Activated B cell treated with CpG ODN at 0.5 μM for 24 hours (primary cell): ENCODE measurements around the gene MGLL. TPM values are rescaled to one million over a fixed set of nuclear protein-coding genes. Genes with fewer than 3 reads are reported as not detected.

Source experiments
- ATAC-seq: fragments of 200-7000 bp; cut with Tn5 transposase; one replicate; pipeline ENCODE4 v1.10.0; 2021; ENCODE audit warnings: low read depth, mild to moderate bottlenecking, moderate library complexity
- CTCF ChIA-PET: fragments of 350-600 bp; sonication (Branson Sonifier 250); formaldehyde crosslinking; loops from one replicate; lab custom pipeline; 2021; ENCODE audit warnings: antibody characterized with exemption; lab: Charles Lee
- POLR2A ChIA-PET: fragments of 350-600 bp; sonication (Branson Sonifier 250); formaldehyde crosslinking; loops from one replicate; lab custom pipeline; 2021; ENCODE audit warnings: antibody characterized with exemption; lab: Charles Lee
- DNase-seq: peaks from one replicate; pipeline ENCODE4 v3.0.0; 2022
- H3K27ac Mint-ChIP-seq: one replicate; pipeline ENCODE4 v1.8.0; 2020; ENCODE audit warnings: mixed read lengths
- H3K27me3 Mint-ChIP-seq: one replicate; pipeline ENCODE4 v1.8.0; 2021; ENCODE audit warnings: mixed read lengths
- H3K36me3 Mint-ChIP-seq: one replicate; pipeline ENCODE4 v1.8.0; 2021; ENCODE audit warnings: low read depth, mixed read lengths
- H3K4me1 Mint-ChIP-seq: one replicate; pipeline ENCODE4 v1.8.0; 2021; ENCODE audit warnings: mixed read lengths
- H3K4me3 Mint-ChIP-seq: one replicate; pipeline ENCODE4 v1.8.0; 2020; ENCODE audit warnings: mild to moderate bottlenecking, mixed read lengths
- H3K9me3 Mint-ChIP-seq: one replicate; pipeline ENCODE4 v1.8.0; 2020; ENCODE audit warnings: mixed read lengths
- CTCF ChIP-seq: fragments of 200-600 bp; IDR thresholded peaks from one replicate; pipeline ENCODE4 v1.8.0; 2022; ENCODE audit warnings: antibody characterized with exemption, mild to moderate bottlenecking
- intact Hi-C: fragments of 100-400 bp; cut with micrococcal nuclease; formaldehyde crosslinking; loops from one replicate; pipeline ENCODE4 v1.15.1; 2024
- total RNA-seq: library from RNA; stranded (reverse); gene quantifications from 2 replicates; pipeline ENCODE4 v1.2.3, GENCODE V29; 2022

MGLL gene
- total RNA-seq, 1 donor from 2014 or later, result 19.1 TPM

- Mint-ChIP-seq H3K4me1 (peaks cover 9% of the 10 kb centered on the region), H3K36me3 (no peaks in the 10 kb centered on the region), H3K4me3 (no peak overlapping the region), H3K27ac (no peak overlapping the region), H3K9me3 (peaks cover 10% of the 10 kb centered on the region), H3K27me3 (no peaks in the 10 kb centered on the region)
- TF ChIP-seq CTCF, result no peak
- ATAC-seq (no peak), DNase-seq (no peak)
- ChIA-PET CTCF (interaction anchor here (0.6 kb wide), 1 partner anchor 8 kb away, joined by 3 read pairs; no protein-coding TSS in a partner anchor), POLR2A (no interaction called here)
- intact Hi-C loops, result no loop called here
These were observed 23.6 kb downstream of the MGLL start for GRCh38 chr3:127798716-127799115.

GRCh38 chr3:127796831-127797150 lies 25.5 kb downstream of the MGLL start:
- intact Hi-C loops, result no loop called here
- POLR2A ChIA-PET, result no interaction called here
- CTCF ChIA-PET, result no interaction called here
- Mint-ChIP-seq H3K4me3 (no peak overlapping the region), H3K9me3 (peaks cover 10% of the 10 kb centered on the region), H3K27ac (no peak overlapping the region), H3K27me3 (no peaks in the 10 kb centered on the region), H3K4me1 (peaks cover 9% of the 10 kb centered on the region), H3K36me3 (no peaks in the 10 kb centered on the region)
- TF ChIP-seq CTCF, result no peak
- DNase-seq (no peak), ATAC-seq (no peak)

- TF ChIP-seq CTCF, result no peak
- intact Hi-C loops, result no loop called here
- Mint-ChIP-seq H3K4me1 (peaks cover 13% of the 10 kb centered on the region), H3K9me3 (peaks cover 10% of the 10 kb centered on the region), H3K4me3 (no peak overlapping the region), H3K27me3 (no peaks in the 10 kb centered on the region), H3K27ac (no peak overlapping the region), H3K36me3 (no peaks in the 10 kb centered on the region)
- no peak for ATAC-seq
- no peak for DNase-seq
- POLR2A ChIA-PET, result no interaction called here
- CTCF ChIA-PET, result no interaction called here
These were observed 26.1 kb downstream of the MGLL start for GRCh38 chr3:127796045-127796830.

- TF ChIP-seq CTCF, result no peak
- H3K4me3 Mint-ChIP-seq, result no peak overlapping the region
- H3K27ac Mint-ChIP-seq, result no peak overlapping the region
- no peak for ATAC-seq
- POLR2A ChIA-PET, result no interaction called here
- no peaks in the 10 kb centered on the region for H3K27me3 Mint-ChIP-seq
- intact Hi-C loops, result loop anchor here (5.0 kb wide), 1 partner anchor 58 kb away; no protein-coding TSS in a partner anchor
- peaks cover 9% of the 10 kb centered on the region for H3K4me1 Mint-ChIP-seq
- DNase-seq, result no peak
- H3K36me3 Mint-ChIP-seq, result no peaks in the 10 kb centered on the region
- CTCF ChIA-PET, result no interaction called here
- peaks cover 10% of the 10 kb centered on the region for H3K9me3 Mint-ChIP-seq
These were observed 27.3 kb downstream of the MGLL start for GRCh38 chr3:127794972-127795371.

- Mint-ChIP-seq H3K9me3 (peaks cover 10% of the 10 kb centered on the region), H3K4me1 (peaks cover 9% of the 10 kb centered on the region), H3K36me3 (no peaks in the 10 kb centered on the region), H3K27me3 (no peaks in the 10 kb centered on the region), H3K27ac (no peak overlapping the region), H3K4me3 (no peak overlapping the region)
- no peak for TF ChIP-seq CTCF
- intact Hi-C loops, result loop anchor here (5.0 kb wide), 1 partner anchor 57 kb away; no protein-coding TSS in a partner anchor
- ATAC-seq (no peak), DNase-seq (no peak)
- CTCF ChIA-PET, result no interaction called here
- POLR2A ChIA-PET, result no interaction called here
These were observed 27.9 kb downstream of the MGLL start for GRCh38 chr3:127794402-127794801.
